HG02973 (cell line): ENCODE data around the gene TSPY4.
"Not testable (repeated sequence)": the region's sequence is repeated elsewhere in the genome, so short reads cannot be mapped to it uniquely, and the experiment has no call there.

Experiments
- ATAC-seq: cut with Tn5 transposase; IDR thresholded peaks from one replicate; pipeline ENCODE4 v1.9.1; 2021; ENCODE audit warnings: moderate library complexity; ENCODE audit not compliant: unreplicated experiment

The TSPY4 gene, protein sequence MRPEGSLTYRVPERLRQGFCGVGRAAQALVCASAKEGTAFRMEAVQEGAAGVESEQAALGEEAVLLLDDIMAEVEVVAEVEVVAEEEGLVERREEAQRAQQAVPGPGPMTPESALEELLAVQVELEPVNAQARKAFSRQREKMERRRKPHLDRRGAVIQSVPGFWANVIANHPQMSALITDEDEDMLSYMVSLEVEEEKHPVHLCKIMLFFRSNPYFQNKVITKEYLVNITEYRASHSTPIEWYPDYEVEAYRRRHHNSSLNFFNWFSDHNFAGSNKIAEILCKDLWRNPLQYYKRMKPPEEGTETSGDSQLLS

DNA sequence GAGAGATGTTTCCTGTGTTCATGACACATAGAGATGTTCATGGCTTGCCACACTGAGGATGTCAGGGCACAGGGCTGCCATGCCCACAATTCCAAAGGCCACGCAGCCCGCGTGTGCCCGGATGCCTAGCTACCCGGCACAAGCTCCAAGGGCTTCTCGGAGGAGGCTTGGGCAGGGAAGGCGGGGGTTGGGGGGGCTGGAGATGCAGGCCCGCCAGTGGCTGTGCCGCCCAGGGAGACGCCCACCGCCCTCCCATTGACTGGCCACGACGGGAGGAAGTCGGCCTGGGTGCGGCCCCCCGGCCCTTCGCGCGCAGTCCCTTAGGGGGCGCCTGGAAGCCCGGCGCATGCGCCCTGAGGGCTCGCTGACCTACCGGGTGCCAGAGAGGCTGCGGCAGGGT is at the start of gene TSPY4:
TSS of gene TSPY4 (plus strand) at position 301 of the 400 bp plus-strand sequence. CDS start at position 347, 46 bp downstream.
- ATAC-seq: not testable (repeated sequence)

DNA sequence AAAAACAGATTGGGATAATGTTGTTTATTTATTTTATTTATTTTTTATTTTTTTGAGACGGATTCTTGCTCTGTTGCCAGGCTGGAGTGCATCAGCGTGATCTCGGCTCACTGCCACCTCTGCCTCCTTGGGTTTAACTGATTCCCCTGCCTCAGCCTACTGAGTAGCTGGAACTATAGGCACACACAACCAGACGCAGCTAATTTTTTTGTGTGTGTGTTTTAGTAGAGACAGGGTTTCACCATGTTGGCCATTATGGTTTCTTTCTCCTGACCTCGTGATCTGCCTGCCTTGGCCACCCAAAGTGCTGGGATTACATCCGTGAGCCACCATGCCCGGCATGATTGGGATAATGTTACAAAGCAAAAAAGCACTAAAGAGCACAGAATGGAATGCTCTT is 16.3 kb upstream of the TSPY4 start:
- ATAC-seq: no peak

DNA sequence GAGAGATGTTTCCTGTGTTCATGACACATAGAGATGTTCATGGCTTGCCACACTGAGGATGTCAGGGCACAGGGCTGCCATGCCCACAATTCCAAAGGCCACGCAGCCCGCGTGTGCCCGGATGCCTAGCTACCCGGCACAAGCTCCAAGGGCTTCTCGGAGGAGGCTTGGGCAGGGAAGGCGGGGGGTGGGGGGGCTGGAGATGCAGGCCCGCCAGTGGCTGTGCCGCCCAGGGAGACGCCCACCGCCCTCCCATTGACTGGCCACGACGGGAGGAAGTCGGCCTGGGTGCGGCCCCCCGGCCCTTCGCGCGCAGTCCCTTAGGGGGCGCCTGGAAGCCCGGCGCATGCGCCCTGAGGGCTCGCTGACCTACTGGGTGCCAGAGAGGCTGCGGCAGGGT is 20.2 kb downstream of the TSPY4 start, which contains the start of gene TSPY8:
TSS of gene TSPY8 (plus strand) at position 301 of the 400 bp plus-strand sequence. CDS start at position 347, 46 bp downstream.
- ATAC-seq: not testable (repeated sequence)
